Epithelial cell of umbilical artery (primary cell): Measurements from ENCODE around the gene CFHR2. TPM values are rescaled to one million over a fixed set of nuclear protein-coding genes. Genes with fewer than 3 reads are reported as not detected.

Experiments used
- total RNA-seq: library from RNA; depleted of rRNA; stranded (reverse); fragments of >200 nt; gene quantifications from 2 replicates; pipeline ENCODE4 v1.2.3, GENCODE V29; 2014

Gene CFHR2
- total RNA-seq: not detected in 2 replicates

DNA sequence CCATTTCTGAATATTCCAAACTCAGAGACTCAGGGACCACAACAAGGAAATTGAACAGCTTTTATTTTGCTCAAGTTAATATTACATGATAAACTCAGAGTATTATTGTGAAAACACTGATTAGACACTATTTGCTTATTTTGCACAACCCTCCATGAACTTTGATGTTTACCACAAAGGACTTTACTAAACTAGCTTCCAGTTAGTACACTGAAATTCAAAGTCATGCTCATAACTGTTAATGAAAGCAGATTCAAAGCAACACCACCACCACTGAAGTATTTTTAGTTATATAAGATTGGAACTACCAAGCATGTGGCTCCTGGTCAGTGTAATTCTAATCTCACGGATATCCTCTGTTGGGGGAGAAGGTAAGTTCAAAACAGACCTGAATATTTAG lies at the start of gene CFHR2:
CFHR2 (plus strand) TSS at position 171 of the 400 bp plus-strand sequence; CDS start at position 314, 143 bp downstream.

DNA sequence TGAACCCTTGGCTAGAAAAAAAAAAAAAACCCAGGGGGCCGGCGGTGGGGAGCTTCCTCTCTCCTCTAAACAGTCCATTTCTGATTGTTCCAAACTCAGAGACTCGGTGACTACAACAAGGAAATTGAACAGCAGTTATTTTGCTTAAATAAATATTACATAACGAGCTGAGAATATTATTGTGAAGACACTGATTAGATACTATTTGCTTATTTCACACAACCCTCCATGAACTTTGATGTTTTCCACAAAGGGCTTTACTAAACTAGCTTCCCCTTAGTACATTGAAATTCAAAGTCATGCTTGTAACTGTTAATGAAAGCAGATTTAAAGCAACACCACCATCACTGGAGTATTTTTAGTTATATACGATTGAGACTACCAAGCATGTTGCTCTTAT lies 33.7 kb downstream of the CFHR2 start, which contains the start of gene CFHR5:
CFHR5 (plus strand) TSS at position 279 of the 400 bp plus-strand sequence; CDS start at position 388, 109 bp downstream.

Other genes with a start within 250 kb of the CFHR2 start
- not detected in 2 replicates for gene CFHR3, start 168.9 kb upstream of the CFHR2 start, total RNA-seq
- gene CFHR1, start 124.0 kb upstream of the CFHR2 start, total RNA-seq: not detected in 2 replicates
- gene CFHR4, start 55.7 kb upstream of the CFHR2 start, total RNA-seq: not detected in 2 replicates
- gene CFHR5, start 33.8 kb downstream of the CFHR2 start, total RNA-seq: not detected in 2 replicates
- gene F13B, start 123.5 kb downstream of the CFHR2 start, total RNA-seq: not detected in 2 replicates
- gene ASPM, start 202.9 kb downstream of the CFHR2 start, total RNA-seq: 33.1 and 40.6 TPM in 2 replicates